ENCODE results near the gene RAB39A. TPM values are rescaled to one million over a fixed set of nuclear protein-coding genes. Genes with fewer than 3 reads are reported as not detected.

The RAB39A gene
- total RNA-seq, 2 experiments from 2014 or later, result 0.60 to 2.1 TPM

- CTCF ChIA-PET (ENCODE audit: unreplicated experiment), result no interaction called here
- no peak for DNase-seq (ENCODE audit: low spot score)
- intact Hi-C loops (cut with micrococcal nuclease; ENCODE audit: unreplicated experiment), result no loop called here
- H3K79me2 ChIP-seq (ENCODE audit: insufficient read depth, low read depth, low read length), result no peaks in the 10 kb centered on the region
- no peaks in the 10 kb centered on the region for H4K20me1 ChIP-seq (ENCODE audit: insufficient read depth, low read length)
- H3K36me3 ChIP-seq (ENCODE audit: insufficient read depth, low read length), result no peaks in the 10 kb centered on the region
- no peak overlapping the region for H3K27ac ChIP-seq (ENCODE audit: low read depth, low read length, poor library complexity, severe bottlenecking)
- H3K4me3 ChIP-seq (ENCODE audit: low read depth, low read length, poor library complexity, severe bottlenecking), result no peak overlapping the region
- H3K9me2 ChIP-seq (ENCODE audit: insufficient read depth, low read length), result no peaks in the 10 kb centered on the region
- H3K4me2 ChIP-seq (ENCODE audit: low read length), result no peak overlapping the region
- BruUV-seq (replicated peaks), result no TSS peak
- POLR2A ChIA-PET, result interaction anchor here (0.6 kb wide), 1 partner anchor 1465 kb away, joined by 5 read pairs; no protein-coding TSS in a partner anchor
- H2AFZ ChIP-seq (ENCODE audit: low read length), result no peak overlapping the region
- H3K9me3 ChIP-seq (ENCODE audit: low read length), result no peaks in the 10 kb centered on the region
- H3K4me1 ChIP-seq (ENCODE audit: insufficient read depth, low read length, poor library complexity, severe bottlenecking), result no peaks in the 10 kb centered on the region
- TF ChIP-seq EZH2phosphoT487 (IDR thresholded peaks at IDR 0.05; ENCODE audit: borderline replicate concordance, low read depth, low read length) (no peak), CTCF (conservative IDR thresholded peaks at IDR 0.05; ENCODE audit: low read length) (no peak)
Observed at GRCh38 chr11:107915229-107915628, 13.0 kb upstream of the RAB39A start.

- no peak overlapping the region for H3K4me3 ChIP-seq (ENCODE audit: low read depth, low read length, poor library complexity, severe bottlenecking)
Observed at GRCh38 chr11:107916671-107917241, 11.5 kb upstream of the RAB39A start.

More at GRCh38 chr11:107916671-107917241, 11.5 kb upstream of the RAB39A start:
- H3K9me2 ChIP-seq (ENCODE audit: insufficient read depth, low read length), result no peaks in the 10 kb centered on the region
- BruUV-seq (replicated peaks), result no TSS peak
- intact Hi-C loops (cut with micrococcal nuclease; ENCODE audit: unreplicated experiment), result no loop called here
- POLR2A ChIA-PET, result interaction anchor here (0.6 kb wide), 1 partner anchor 11 kb away, joined by 3 read pairs; no protein-coding TSS in a partner anchor
- CTCF ChIA-PET (ENCODE audit: unreplicated experiment), result no interaction called here
- H3K27ac ChIP-seq (ENCODE audit: low read depth, low read length, poor library complexity, severe bottlenecking), result no peak overlapping the region
- TF ChIP-seq EZH2phosphoT487 (IDR thresholded peaks at IDR 0.05; ENCODE audit: borderline replicate concordance, low read depth, low read length) (no peak), CTCF (conservative IDR thresholded peaks at IDR 0.05; ENCODE audit: low read length) (peak; percentile 76)
- H3K36me3 ChIP-seq (ENCODE audit: insufficient read depth, low read length), result no peaks in the 10 kb centered on the region
- H3K79me2 ChIP-seq (ENCODE audit: insufficient read depth, low read depth, low read length), result no peaks in the 10 kb centered on the region
- H4K20me1 ChIP-seq (ENCODE audit: insufficient read depth, low read length), result no peaks in the 10 kb centered on the region
- peak; percentile 40 for DNase-seq (ENCODE audit: low spot score)
- H3K4me2 ChIP-seq (ENCODE audit: low read length), result no peak overlapping the region
- no peak overlapping the region for H2AFZ ChIP-seq (ENCODE audit: low read length)
- H3K9me3 ChIP-seq (ENCODE audit: low read length), result no peaks in the 10 kb centered on the region
- no peaks in the 10 kb centered on the region for H3K4me1 ChIP-seq (ENCODE audit: insufficient read depth, low read length, poor library complexity, severe bottlenecking)
